CD4-positive, alpha-beta T cell treated with Interleukin-12 subunit alpha and Interleukin-12 subunit beta, for 1 hour (primary cell): ENCODE data around the gene TTC7B.
"Not testable (repeated sequence)": the region's sequence is repeated elsewhere in the genome, so short reads cannot be mapped to it uniquely, and the experiment has no call there.

Source experiments
- DNase-seq: peaks from one replicate; pipeline ENCODE4 v3.0.0-alpha.2; 2020

TTC7B gene

DNA sequence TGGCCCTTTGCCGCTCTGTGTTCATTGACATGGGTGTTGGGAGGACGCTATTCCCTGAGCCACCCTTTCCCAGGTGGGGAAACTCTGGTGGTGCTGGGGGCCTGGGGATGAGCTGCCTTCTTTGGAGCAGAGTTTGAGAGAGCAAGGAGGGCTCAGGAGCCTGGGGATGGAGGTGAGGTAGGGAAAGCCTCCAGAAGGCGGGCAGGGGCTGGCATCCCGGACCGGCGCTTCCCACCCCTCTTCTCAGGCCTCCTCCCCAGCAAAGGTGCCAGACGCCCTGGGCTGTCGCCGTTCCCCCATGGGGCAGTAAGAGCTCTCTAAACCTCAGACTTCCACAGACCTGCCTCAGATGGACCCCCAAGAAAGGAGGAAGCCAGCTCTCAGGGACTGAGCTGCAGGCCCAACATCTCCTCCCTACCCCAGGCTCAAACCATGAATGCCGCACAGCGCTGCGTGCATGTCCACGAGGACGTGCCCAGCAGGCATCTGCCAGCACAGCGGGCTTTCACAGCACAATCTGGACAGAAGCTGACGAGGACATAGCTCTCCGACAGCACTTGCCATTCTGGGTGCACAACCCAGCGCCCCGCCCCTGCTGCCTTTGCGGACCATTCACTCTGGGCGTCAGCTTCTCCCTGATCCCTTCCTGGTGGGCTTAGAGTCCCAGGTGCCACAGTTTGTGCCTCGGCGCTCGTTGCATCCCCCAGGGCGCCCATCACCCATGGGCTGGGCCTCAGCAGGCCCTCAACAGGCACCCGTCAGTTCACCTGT lies 14.9 kb upstream of the TTC7B start:
- DNase-seq: no peak

DNA sequence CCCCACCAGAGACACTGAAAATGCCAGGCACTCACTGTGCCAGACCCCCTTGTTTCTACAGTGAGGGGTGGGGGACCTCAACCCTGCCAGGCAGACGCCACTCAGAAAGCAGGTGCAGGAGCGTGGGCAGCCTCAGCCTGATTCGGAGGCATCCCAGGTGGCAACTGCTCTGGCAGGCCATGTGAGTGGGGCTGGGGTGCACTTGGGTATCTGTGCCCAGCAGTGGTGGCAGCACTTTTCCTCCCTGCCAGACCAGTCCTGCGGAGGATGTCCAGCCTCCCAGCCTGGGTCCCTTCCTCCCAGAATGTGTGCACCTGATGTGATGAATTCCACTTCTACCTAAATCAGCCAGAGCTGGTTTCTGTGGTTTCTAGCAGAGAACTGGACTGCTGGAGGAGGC lies 13.4 kb upstream of the TTC7B start:
- no peak for DNase-seq

DNA sequence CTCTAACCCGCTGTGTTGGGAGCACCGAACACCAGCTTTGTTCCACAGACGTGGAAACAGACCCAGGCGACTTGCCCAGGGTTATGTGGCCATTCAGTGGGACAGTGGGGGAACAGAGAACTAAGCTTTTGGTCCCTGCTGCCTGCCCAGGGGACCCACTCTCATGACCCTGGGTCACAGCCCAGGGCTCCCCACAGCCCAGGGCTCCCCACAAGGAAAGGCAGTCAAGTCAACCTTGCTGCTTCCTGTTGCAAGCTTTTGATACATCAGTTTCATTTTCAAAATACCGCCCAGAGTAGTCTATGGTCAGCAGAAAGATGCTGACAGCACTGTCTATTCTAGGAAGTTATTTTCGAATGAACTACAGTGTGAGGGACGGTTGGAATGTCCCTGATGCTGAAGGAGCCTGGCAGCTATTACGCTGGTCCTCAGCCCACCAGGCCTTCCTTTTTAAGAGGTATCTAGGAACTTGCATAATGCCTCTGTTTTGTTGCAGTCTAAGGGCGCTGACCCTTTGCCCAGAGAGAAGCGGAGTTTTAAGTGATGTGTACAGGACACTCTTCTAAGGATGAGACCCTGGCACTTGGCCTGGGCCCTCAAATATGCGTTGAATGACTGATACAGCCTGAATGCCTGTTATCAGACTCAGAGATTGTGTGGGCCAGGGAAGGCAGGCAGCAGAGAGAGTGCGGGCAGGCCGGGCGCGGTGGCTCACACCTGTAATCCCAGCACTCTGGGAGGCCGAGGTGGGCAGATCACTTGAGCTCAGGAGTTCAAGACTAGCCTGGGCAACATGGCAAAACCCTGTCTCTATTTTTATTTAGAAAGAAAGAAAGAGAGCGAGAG lies 12.6 kb upstream of the TTC7B start:
- peak; percentile 60 for DNase-seq

DNA sequence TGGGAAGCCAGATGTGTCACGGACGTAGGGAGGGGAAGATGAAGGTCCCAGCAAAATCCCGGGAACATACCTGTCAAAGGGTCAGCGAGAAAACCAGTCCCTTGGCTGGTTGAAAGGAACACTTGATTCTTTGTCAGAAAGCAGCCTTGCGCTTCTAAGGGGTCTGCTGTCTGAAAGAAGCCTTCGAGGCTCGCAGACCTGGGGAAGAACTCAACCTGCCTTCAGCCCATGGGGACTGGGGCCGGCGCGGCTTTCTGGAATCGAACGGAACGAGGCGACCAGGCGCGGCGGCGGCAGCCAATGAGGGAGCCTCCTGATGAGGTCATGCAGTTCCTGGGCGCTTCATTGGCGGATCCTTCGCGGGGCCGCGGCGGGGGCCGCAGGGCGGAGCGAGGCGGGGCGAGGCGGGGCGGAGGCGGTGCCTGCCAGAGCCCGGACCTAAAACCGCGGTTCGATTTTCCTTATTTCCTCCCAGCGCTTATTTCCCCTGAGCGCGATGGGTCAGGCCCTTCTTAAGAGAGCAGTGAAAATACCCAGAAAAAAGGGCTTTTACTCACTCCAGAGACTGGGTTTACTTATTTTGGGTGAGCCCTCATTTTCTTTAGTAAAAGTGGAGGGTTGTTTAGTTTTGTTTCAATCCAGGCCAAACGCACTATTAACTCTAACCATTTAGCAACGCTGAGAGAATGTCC lies 11.8 kb upstream of the TTC7B start:
- peak; percentile 93 for DNase-seq

- DNase-seq: not testable (repeated sequence)
Measured at GRCh38 chr14:90823542-90823941, 7.3 kb upstream of the TTC7B start.

DNA sequence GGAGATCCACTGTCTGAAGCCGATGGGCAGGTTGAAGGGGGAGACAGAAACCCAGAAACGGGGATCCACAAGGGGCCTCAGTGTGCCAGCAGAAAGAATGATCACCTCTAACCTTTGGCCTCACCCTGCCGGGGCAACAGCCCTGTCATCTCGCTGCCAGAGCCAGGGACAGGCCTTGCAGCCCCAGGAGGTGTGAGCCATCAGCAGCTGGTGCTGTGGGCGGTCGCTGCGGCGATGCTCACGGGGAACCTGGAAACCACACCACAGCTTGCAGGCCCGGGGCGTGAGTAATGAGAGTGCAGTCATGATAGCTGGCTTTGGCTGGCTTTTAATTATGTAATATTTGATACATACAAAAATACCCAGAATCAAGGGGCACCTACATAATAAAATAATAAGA lies 4.7 kb upstream of the TTC7B start:
- peak; percentile 70 for DNase-seq

- no peak for DNase-seq
Measured at GRCh38 chr14:90819734-90820393, 3.6 kb upstream of the TTC7B start.

DNA sequence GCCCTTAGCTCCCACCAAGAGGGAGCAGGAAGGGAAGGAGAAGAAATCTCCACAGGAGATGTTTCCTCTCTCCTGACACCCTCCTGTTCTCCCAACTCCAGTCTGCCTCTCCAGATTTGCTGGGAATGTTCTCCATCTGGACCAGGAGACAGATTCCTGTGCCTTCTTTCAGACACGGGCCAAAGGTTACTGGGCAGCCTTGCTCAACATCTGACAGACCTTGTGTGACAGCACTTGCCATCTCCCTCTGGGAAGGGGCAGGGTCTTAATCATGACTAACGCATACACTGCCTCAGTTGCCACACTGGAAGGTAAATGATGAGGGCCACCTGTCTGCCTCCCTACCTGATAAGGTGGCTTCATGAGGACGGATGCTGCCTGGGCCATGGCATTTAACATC lies 2.5 kb upstream of the TTC7B start:
- no peak for DNase-seq

- DNase-seq: no peak
Measured at GRCh38 chr14:90816681-90817436, 629 bp upstream of the TTC7B start.

DNA sequence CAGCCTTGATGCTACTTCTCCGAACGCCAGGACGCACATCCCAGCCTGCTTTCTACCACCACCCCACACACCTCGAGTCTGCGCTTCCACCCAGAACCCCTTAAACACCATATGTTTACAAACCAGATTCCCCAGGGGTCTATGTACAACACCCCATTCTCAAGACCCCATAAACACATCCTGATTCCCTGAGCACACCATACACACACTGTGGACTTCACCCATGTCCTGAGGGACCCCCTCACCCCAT lies 733 bp downstream of the TTC7B start:
- DNase-seq: no peak

- DNase-seq: no peak
Measured at GRCh38 chr14:90814806-90815571, 1.2 kb downstream of the TTC7B start.

GRCh38 chr14:90813442-90813841 lies 2.8 kb downstream of the TTC7B start:
- DNase-seq: no peak

GRCh38 chr14:90812109-90812508 lies 4.1 kb downstream of the TTC7B start:
- DNase-seq: no peak

GRCh38 chr14:90811641-90812040 lies 4.6 kb downstream of the TTC7B start:
- DNase-seq: no peak

DNA sequence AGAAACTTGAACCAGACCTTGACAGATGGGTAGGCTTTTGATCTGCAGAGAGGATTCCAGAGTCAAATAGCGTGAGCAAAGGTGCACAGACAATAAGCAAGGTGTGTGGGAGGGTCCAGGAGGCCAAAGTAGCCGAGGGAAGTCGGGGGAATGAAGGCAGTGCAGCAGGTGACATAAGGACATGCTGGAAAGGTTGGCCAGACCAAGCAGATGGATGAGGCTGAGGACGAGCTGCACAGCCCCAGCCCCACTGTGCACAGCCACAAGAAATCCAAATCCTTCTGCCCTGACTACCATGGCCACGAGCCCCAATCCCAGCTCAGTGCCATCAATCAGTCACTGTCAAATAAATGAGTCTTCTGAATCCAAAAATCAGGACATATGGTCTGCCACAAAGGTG lies 5.4 kb downstream of the TTC7B start:
- no peak for DNase-seq

DNA sequence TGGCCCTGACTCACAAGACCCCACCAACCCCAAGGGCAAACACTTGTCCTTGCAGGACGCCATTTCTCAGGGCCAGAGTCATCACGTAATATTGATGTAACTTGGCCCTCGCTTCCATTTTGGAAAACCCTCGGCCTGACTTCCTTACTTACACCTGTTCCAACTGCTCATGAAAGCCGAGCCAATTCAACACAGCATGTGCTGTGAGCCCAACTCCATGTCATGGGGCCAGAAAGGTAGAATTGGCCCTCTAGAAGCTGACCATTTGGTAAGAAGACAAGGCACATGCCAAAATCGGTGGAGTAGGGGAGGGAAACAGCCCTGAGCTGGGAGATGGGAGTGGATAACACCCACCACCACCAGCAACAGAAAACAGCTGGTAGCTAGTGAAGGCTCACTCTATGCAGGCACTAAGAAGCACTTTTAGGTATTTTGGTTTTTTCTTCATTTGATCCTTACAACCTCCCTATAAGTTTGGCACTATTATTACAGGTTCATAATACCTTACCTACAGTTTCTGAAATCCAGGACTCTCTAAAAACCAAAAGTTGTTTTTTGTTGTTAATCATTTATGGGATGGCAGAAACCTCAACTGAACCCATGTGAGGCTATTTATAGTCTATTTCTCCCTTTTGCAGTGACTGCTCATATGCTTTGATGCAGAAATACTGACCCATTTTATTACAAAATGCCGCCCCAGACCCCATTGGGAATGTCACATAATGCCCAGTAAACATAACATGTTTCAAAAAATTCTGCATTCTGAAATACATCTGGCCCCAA lies 6.5 kb downstream of the TTC7B start:
- DNase-seq: no peak

DNA sequence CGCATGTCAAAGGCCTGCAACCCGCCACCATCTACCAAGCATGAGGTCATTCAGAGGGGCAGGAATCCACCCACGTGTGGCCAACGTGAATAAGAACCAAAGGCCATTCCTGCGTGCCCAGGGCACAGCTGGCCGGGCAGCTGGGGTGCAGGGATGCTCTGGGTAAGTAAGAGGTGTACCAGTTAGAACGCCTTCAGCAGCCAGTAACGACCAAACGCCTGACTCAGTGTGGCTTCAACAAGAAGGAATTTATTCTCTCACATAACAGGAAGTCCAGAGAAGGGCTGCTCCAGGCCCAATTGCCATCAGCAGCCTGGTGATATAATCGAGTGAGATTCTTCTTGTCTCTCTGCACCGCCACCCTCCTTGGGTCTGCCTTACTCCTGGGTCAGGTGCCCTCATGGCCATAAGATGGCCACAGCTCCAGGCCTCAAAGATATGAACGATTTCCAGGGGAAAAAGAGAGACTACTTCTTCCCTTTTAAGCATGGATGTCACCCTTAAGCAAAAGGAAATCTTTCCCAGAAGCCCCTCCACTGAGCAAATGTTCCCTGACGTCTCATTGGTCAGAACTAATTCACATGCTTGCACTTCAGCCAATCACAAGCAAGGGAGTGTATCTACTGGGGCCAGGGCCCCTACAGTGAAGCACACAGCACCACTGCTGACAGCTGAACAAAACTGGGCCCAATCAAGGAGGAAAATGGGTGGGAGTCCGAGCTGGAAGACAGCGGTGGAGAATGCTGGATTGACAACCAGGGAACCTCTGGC lies 7.3 kb downstream of the TTC7B start:
- DNase-seq: no peak

- no peak for DNase-seq
Measured at GRCh38 chr14:90807060-90807459, 9.2 kb downstream of the TTC7B start.

DNA sequence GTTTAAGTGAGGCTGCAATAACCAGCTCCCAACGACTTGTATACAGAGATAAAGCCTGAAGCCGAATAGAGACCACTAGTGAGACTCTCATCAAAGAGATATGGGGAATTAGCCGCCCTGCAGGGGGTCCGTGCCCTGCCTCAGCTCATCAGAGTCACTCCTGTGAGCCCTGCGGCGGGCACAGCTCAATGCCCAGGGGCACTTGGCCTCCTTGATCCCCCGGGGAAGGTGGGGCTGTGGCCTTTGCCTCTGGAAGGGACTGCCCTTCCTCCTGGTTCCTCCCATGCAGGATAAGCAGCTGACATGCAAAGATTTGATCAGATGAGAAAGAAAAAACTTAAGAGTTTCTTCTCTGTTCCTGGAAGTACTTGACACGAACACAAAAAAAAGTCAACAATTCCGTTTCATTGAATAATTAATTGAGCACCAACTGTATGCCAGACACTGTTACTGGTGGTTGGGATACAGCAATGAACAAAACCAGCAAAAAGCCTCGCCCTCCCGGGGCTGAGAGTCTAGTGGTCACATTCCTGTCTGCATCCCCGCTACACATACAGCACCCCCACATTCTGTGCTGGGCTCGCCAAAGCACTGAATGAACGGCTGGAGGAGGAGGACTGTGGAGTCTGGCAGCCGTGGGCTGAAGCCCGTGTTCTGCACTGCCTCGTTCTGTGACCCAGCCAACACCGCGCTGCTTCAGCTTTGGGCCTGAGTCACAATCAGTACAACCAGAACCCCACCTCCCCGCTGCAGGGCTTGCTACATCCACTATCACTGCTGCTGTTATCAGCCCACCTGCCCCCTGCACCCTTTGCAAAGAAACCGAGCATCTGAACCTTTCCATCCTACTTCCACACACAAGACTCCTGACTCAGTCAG lies 10.3 kb downstream of the TTC7B start:
- no peak for DNase-seq
